G401.6 (cell line): ENCODE results near the gene CD8A.

ENCODE experiments used
- FAIRE-seq: peaks from 2 replicates; lab custom pipeline; 2012; peaks lifted over from hg19 to GRCh38; lab: Jason Lieb, UNC

The CD8A gene

GRCh38 chr2:86808315-86809161 lies 17.8 kb upstream of the CD8A start:
- FAIRE-seq, result peak; percentile 42

GRCh38 chr2:86807468-86808275 lies 17.0 kb upstream of the CD8A start:
- FAIRE-seq, result no peak

- FAIRE-seq, result no peak
Observed at GRCh38 chr2:86807133-86807467, 16.4 kb upstream of the CD8A start.

GRCh38 chr2:86806059-86806857 lies 15.5 kb upstream of the CD8A start:
- no peak for FAIRE-seq

- FAIRE-seq, result no peak
Observed at GRCh38 chr2:86800856-86801567, 10.3 kb upstream of the CD8A start.

GRCh38 chr2:86794861-86795260 lies 4.1 kb upstream of the CD8A start:
- no peak for FAIRE-seq

- no peak for FAIRE-seq
Observed at GRCh38 chr2:86793752-86794151, 3.0 kb upstream of the CD8A start.

GRCh38 chr2:86791573-86791972 lies 860 bp upstream of the CD8A start:
- FAIRE-seq, result no peak

- no peak for FAIRE-seq
Observed at GRCh38 chr2:86790134-86790675, 508 bp downstream of the CD8A start.

- no peak for FAIRE-seq
Observed at GRCh38 chr2:86789687-86790133, 1.0 kb downstream of the CD8A start.

GRCh38 chr2:86788881-86789686 lies 1.6 kb downstream of the CD8A start:
- FAIRE-seq, result no peak

- no peak for FAIRE-seq
Observed at GRCh38 chr2:86788165-86788564, 2.5 kb downstream of the CD8A start.

- no peak for FAIRE-seq
Observed at GRCh38 chr2:86787736-86788135, 3.0 kb downstream of the CD8A start.

GRCh38 chr2:86786001-86786536 lies 4.6 kb downstream of the CD8A start:
- FAIRE-seq, result no peak

- FAIRE-seq, result no peak
Observed at GRCh38 chr2:86785456-86785855, 5.3 kb downstream of the CD8A start.

GRCh38 chr2:86783615-86784339 lies 6.9 kb downstream of the CD8A start:
- FAIRE-seq, result no peak

GRCh38 chr2:86782748-86783147 lies 8.0 kb downstream of the CD8A start:
- FAIRE-seq, result no peak

GRCh38 chr2:86781363-86781762 lies 9.3 kb downstream of the CD8A start:
- no peak for FAIRE-seq

GRCh38 chr2:86779971-86780370 lies 10.7 kb downstream of the CD8A start:
- no peak for FAIRE-seq

- FAIRE-seq, result no peak
Observed at GRCh38 chr2:86778957-86779356, 11.8 kb downstream of the CD8A start.
